ELF-1 (cell line): ENCODE data around the gene FGF2.
"Not testable (repeated sequence)": the region's sequence is repeated elsewhere in the genome, so short reads cannot be mapped to it uniquely, and the experiment has no call there.

Experiments
- DNase-seq: peaks from one replicate; pipeline ENCODE4 v3.0.0-alpha.2; 2016; ENCODE audit warnings: low read depth, low spot score

FGF2 gene

DNA sequence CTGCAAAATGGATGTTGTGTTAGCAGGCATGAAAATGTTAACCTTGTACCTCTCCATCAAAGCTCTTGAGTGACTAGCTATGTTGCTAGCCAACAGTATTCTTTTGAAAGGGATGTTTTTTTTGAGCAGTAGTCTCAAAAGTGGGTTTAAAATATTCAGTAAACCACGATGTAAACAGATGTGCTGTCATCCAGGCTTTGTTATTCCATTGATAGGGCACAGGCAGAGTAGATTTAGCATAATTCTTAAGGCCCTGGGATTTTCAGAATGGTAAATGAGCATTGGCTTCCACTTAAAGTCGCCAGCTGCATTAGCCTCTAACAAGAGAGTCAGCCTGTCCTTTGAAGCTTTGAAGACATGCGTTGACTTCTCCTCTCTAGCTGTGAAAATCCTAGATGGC, 18.4 kb downstream of the FGF2 start:
- no peak for DNase-seq

DNA sequence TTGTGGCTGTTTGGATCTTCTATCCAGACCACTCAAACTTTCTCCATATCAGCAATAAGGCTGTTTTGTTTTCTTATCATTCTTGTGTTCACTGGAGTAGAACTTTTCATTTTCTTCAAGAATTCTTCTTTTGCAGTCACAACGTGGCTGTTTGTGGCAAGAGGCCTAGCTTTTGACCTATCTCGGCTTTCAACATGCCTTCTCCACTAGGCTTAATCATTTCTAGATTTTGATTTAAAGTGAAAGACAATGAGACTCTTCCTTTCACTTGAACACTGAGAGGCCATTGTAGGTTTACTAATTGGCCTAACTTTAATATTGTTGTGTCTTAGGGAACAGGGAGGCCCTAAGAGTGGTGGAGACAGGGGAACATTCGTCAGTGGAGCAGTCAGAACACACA, 19.1 kb downstream of the FGF2 start:
- no peak for DNase-seq

DNA sequence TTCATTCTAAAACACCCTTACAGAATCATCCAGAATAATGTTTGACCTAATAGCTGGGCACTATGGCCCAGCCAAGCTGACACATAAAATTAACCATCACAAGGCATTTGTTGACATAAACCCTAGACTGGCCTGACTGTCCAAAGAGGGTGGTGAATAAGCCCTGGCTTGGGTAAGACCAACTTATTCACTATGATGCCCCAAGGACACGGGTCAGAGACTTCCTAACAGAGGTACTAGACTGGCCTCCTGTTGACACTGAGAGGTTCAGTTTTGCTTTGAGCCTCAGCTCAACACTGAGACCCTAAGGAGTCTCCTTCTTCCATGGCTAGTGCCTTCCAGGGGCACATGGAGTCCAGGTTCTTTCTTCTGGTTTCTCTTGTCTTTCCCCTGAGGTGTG, 21.3 kb downstream of the FGF2 start:
- DNase-seq: no peak

DNA sequence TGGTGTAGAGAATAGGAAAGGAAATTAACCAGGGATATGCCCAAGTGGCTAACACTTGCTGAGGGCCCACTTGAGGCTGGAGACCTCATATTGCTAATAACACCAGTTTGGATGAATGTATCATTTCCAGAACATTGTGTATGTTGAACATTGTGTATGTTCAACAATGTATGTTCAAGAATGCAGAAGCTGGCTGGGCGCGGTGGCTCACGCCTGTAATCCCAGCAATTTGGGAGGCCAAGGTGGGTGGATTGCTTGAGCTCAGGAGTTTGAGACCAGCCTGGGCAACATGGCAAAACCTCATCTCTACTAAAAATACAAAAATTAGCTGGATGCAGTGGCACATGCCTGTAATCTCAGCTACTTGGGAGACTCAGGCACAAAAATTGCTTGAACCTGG, 23.2 kb downstream of the FGF2 start:
- DNase-seq: not testable (repeated sequence)

DNA sequence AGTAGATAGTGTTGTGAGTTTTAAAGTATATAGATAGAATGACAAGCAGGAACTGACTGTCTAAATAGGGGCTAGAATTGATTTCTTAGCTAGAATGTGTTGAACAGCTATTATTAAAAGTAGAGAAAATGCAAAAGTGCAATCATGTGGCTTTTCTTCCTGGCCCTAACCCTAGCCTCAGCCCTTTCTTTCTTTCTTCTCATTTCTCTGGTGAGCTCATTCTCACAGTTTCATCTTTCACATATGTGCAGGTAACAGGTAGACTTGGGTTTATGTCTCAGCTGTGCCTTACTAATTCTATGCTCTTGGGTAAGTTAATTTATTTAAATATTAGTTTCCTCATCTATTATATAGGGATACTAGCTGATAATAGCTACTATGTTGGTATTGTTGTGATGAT, 24.9 kb downstream of the FGF2 start:
- DNase-seq: no peak

DNA sequence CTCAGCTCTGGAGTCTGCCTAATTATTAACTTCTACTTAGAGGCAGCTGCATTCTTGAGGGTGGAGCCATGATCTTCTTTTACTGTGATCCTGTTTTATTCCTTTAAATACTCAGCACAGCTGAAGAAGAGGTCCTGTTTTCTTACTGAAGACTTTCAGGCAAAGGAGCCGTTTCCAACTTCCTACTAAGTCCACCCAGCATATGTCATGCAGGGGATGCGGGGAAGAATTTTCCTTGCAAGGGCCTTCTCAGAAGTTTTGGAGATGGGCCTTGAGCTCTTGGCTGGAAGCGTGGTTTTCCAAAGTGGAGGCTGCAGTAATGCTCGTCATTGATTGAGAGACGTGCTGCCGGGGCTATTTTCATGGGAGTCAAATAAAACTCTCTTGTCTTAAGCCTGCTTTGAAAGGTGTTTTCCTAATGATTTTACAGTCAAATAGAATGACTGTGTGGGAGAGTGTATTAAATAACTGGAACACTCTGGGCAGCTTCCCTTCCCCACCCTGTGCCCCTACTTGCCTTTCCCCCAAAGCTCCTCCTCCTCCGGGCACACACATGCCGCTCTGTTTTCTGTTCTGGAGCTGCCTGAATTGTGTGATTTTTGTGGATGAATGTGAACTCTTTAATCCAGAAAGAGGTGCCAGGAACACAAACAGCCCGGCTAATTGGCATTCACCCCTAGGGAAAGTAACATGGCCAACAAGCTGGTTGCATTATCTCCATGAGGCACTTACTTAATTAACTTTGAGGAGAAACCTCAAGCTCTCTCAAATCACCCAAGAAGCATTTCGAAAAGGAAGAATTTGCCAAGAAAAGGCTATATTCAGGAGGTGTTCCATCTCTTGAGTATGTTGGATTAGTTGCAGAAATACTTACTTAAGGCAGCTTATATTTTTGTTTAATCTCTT, 28.1 kb downstream of the FGF2 start:
- no peak for DNase-seq

DNA sequence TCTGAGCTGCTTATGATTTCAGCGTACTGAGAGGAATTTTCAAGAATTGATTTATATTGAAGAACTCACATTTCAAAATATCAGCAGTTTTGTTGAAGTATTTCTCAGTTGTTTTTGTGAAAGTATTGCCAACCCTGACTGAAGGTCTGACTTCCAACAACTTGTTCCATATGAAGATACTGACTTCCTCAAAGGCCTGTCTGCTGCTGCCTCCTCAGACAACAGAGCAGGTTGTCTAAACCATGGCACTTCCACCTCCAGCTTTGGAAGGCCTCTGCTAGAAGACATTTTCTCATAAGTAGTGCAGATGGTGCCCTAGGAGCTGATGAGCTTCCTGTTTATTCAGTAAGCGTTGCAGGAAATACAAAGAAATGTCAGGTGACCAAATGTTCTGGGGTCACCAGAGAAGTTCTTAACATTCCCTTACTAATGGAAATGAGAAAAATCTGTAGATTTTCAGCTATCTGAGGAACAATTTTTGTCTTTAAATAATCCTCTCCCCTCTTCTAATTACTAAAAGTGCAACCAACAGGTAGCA, 28.8 kb downstream of the FGF2 start:
- DNase-seq: no peak

DNA sequence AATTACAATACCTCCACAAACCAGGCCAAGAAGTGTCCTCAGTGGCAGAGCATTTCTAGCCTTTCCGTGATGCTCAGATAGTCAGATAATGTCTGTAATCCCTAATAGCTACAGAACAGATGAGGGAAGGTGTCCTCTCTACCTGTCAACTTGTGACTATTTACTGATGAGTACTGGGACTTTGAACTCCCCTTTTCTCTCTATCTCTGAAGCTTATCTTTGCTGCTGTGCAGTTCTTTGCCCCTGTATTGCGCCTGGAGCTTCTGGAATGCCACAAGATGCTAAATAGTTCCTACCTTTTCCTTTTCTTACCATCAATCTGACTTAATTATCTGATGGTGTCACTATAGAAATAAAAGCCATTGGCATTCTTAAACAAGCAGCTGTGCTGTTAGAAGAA, 30.5 kb downstream of the FGF2 start:
- DNase-seq: peak; percentile 23

DNA sequence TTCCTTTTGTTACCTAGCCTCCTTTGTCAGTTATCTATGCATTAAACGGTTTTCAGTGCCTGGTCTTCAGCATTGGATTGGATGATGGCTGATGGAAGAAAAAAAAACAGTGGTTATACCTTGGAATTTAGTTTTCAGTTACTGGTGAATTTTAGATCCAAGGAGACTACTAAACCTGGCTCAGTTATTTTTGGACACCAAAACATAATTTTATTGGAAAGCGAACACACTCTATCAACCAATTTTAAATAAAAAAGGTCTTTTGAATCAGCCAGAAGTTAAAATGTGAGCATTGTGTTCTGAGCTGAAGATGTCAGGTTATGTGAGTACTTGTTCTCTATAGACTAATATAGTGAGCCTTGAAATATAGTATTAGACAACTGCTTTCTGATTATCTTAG, 32.1 kb downstream of the FGF2 start:
- no peak for DNase-seq

DNA sequence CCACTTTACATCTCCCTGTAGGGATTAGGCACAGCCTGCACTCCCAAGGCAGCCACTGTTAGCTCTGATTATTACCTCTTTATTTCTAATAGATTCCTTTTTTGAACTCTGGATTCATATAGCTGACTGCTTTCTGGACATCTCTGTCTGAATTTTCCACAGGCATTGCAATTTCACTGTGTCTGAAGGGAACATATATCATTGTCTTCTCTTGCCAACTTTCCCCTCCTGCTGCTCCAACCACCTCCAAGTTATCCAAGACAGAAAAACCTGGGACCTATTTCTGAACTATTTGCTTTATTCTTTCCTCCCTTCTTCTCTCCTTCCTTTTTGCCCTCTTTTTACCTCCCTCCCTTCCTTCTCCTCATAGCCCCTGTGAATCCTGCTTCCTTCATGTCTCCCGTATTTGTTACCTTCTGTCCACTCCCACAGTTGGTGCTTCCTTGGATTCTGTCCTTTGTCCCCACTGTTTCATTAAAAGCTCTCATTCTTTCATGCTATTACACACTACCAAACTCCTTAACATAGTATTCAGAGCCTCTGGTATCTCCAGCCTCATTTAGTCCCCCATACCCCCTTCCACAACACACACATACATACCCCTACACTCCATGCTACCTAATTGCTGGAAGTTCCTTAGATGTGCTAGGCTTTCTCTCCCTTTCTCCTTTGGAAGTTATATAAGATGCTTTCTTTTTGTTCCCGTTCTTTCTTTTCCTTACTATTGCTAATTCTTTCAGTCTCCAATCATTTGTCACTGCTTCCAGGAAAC, 34.7 kb downstream of the FGF2 start:
- no peak for DNase-seq

DNA sequence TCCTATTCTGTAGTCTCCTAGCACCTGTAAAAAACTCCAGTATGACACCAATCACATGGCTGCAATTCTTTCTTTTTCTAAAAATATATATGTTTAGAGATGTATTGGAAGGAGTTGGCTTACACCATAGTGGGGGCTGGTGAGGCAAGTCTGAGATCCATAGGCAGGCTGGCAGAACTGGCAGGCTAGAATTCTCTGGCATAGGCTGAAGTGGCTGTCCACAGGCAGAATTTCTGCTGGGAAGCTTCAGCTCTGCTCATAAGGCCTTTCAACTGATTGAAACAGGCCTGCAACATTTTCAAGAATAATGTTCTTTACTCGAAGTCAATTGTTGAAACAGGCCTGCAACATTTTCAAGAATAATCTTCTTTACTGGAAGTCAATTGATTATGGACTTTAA, 37.0 kb downstream of the FGF2 start:
- DNase-seq: no peak

DNA sequence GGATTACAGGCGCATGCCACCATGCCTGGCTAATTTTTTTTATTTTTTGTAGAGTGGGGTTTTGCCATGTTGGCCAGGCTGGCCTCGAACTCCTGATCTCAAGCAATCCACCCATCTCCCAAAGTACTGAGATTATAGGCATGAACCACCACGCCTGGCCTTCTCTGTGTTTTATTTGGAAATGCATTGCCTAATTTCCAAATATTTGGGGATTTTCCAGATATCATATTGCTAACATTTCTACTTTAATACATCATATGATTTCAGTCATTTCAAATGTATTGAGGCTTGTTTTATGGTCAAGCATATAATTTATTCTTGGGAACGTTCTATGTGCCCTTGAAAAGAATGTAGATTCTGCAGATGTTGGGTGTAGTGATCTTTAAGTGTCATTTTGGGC, 38.8 kb downstream of the FGF2 start:
- DNase-seq: no peak

DNA sequence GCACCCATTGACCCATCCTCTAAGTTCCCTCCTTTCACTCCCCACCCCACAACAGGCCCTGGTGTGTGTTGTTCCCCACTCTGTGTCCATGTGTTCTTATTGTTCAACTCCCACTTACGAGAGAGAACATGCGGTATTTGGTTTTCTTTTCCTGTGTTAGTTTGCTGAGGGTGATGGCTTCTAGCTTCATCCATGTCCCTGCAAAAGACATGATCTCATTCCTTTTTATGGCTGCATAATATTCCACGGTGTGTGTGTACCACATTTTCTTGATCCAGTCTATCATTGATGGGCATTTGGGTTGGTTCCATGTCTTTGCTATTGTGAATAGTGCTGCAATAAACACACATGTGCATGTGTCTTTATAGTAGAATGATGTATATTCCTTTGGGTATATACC, 41.6 kb downstream of the FGF2 start:
- not testable (repeated sequence) for DNase-seq

DNA sequence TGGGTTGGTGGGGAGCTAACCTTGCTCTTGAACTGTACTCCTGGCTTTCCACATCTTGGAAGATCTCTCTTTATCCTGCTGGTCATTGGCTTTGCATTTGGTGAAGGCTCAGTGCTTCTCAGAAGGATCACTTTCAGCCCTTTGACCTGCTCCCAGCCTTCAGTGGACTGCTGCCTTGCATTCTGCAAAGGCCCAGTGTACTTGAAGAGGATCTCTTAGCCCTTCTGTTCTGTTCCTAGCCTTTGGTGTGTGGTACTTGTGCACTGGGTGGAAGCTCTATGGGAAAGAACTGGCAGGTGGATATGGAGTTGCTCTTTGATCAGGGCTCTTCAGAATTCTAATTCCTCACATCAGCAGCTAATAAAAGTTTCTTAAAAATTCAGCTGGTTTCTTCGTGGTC, 46.5 kb downstream of the FGF2 start:
- DNase-seq: no peak

DNA sequence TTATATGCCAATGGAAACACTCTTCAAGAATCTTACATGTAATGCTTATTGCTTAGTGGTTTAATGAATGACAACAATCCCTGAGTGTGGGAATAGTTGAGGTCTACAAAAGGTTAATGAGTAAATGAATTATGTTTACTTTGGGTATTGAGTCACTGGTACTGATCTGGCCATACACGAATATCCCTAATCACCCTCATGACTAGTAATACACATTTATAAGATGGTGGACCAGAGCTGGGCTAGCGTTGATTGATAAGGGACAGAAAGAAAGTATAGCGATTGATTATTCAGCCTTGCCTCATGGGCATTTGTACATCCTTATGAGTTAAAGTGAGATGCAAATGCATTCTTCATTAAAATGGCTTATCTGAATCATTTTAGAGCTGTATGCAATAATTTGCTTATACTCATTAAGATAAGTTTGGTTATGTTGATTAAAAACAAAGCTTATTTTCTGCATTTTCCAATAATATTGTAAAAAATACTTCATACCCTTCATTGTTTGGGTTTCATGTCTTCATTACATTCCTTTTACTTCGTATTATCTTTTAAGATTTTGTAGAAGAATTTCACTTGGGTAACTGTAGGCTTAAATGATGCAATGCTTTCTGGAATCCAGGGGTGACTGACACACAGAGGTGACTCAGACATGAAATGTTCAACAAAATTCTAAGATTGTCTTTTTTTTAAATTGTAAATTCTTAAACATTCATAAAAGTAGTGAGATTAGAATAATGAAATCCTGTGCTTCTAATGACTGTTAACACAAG, 47.4 kb downstream of the FGF2 start:
- no peak for DNase-seq

DNA sequence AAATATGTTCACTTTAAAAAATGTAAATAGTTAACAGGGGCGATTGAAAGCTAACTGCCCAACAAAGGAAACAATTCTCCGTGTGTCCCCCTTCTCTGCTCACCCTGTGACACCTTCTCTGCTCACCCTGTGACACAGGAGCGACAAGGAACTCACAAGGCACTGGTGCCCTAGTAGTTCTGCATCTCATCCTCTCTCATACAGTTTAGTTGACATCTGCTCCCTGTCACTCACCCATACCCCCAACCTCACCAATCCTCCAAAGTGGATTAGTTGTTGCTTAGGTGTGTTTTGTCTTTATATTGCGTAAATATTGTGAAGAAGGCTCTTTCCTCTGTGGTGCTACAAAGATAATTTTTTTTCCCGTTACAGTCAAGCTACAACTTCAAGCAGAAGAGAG, 49.3 kb downstream of the FGF2 start:
- DNase-seq: no peak

DNA sequence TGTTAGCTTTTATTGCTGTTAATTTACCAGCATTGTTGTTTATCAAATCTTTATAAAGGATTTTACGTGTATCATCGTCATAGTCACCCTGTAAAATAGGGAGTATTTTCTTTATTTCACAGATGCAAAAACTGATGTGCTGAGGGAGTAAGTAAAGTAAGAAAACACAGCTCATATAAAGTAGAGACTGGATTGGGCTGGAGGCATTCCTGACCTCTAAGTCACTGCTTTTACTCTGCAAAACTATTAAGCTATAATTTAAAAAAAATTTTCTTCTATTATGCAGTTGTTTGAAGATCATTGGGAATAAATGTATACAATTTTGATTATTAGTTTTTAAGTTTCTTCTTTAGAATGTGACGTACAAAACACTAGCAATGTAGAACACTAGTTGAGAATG, 49.8 kb downstream of the FGF2 start:
- DNase-seq: no peak

DNA sequence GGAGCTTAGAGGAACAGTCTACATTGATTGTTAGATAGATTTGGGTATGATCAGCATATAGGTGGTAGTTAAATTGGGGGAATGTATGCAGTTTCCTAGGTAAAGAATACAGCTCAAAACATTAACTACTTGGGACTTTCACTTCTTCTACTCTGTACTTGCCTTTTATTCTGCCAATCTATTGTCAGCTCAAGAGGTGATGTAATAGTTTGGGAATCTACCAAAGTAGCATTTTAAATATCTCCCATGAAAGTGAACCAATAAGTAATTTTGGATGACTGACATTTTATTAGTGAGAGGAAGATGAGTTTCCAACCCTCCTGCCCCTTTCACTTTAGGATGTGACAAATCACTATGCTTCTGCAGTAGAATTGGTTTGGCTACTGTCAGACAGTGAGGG, 52.4 kb downstream of the FGF2 start:
- no peak for DNase-seq

DNA sequence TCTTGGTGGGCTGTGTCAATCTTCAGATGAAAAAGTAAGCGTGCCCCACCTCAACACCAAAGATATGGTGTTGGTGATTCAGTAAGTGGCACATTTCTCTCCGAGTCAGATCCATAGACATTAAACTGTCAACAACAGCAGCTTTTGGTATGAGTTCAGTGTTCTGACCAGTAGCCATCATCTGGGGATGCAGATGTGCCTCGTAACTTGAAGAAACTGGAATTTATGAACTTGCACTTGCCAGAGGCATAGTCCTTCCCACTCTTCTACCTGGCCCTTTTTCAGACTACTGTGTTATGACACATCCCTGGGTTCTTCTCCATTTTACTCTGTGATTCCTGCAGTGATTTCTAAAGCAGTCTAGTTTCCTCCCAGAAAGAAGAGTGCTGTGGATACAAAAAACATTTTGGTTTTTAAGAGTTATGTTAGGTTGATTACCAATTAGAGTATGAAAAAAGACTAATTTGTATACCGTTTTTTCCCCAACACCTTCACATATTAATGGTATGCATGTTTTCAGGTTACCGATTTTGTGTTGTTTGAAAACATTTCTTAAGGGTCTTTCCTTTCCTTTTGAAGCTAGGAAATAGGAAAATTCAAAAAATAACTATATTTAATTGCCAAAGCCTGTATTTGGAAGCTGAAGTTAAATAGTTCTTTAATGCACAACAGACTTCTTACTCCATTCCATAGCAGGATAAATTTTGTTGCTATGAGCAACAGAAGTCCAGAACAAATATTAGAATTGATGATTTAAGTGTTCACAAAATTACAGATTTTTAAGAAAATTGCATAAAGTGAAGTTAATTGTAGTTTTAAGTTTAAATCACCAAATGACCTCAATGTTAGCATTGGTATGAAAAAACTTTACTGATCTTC, 56.5 kb downstream of the FGF2 start:
- DNase-seq: no peak

DNA sequence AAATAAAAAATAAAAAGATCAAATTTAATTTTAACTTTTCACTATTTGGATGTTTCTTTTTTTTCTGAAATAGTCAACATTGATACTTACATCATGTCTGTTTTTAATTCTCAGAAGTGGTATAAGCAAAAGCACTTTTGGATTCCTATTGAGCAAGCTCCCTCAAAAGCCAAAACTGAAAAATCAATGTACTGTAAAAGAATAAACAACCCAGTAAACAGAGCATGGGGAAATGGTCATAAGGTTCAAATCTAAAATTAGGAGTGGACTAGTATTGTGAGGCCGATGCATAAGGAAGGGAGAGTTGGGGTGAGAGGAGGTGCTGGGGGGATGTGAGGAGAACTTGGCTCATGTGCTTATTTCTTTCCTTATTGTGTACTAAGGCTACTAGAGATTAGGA, 57.9 kb downstream of the FGF2 start:
- no peak for DNase-seq

DNA sequence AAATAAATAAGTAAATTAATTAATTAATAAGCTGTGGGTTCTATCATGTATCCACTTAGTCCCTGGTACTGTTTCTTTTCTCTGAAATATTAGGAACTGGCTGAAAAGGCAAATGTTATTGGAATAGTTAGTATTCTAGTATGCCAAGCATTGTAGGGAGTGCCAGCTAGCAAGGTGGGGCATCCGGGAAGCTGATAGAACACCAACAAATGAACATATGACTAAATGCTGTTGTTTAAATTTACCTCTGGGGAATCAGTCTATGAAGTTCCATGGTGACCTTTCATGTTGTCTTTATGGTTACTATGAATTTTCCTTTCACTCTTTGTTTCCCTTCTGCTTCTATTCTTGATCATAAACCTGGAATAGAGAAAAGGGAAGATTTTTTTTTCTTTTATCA, 63.1 kb downstream of the FGF2 start:
- DNase-seq: no peak
